SK-N-SH (cell line): ENCODE results near the gene PUS1.

ENCODE experiments used
- EP300 ChIP-seq, 2 experiments: IDR thresholded peaks; 2 replicates each; pipeline versions ENCODE4 v1.4.0 to v1.6.1; 2012; ENCODE audit warnings: borderline replicate concordance in 1 of 2, low read depth in 1 of 2, low read length in 1 of 2
- FOSL2 ChIP-seq: IDR thresholded peaks from 2 replicates; pipeline ENCODE4 v1.4.0; 2012; ENCODE audit warnings: low read depth, mild to moderate bottlenecking, moderate library complexity, borderline replicate concordance
- NRF1 ChIP-seq: IDR thresholded peaks from 2 replicates; pipeline ENCODE4 v1.6.1; 2012; ENCODE audit warnings: low read depth, mild to moderate bottlenecking, low read length
- TAF1 ChIP-seq: IDR thresholded peaks from 2 replicates; pipeline ENCODE4 v1.6.1; 2012; ENCODE audit warnings: low read depth, mild to moderate bottlenecking, low read length, moderate library complexity, borderline replicate concordance
- TEAD4 ChIP-seq: IDR thresholded peaks from 2 replicates; pipeline ENCODE4 v1.4.0; 2012; ENCODE audit warnings: mild to moderate bottlenecking, borderline replicate concordance; ENCODE audit not compliant: insufficient read depth
- TF ChIP-seq, protein P1 (sequence below): fragments of 200-600 bp; sonication (generic); IDR thresholded peaks from 2 replicates; pipeline ENCODE4 v1.6.1; 2017; ENCODE audit warnings: antibody characterized with exemption, mild to moderate bottlenecking, moderate library complexity
- TF ChIP-seq, protein P2 (sequence below): IDR thresholded peaks from 2 replicates; pipeline ENCODE4; 2012

DNA sequence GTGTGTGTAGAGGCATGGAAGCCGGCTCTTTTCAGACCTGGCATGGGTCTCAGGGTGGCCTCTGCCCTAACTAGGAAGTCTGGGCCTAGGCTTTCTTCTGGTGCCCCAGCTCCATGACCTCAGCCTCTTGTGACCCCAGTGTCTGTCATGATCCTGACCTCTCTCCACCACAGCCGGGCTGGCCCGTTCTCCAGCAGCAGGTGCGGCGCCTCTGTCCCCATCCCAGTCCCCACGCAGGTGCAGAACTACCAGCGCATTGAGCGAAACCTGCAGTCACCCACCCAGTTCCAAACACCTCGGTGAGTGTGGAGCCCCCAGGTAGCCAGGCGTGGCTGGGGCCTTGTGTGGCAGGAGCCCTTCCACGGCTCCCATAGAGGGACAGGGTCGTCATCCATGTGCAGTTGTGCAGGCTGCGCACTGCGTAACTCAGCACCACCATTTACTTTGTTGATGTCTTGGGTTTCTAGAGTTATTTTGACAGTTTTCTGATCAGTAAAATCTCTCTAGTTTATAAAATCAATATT, 14.8 kb upstream of the PUS1 start:
- TF ChIP-seq EP300 (IDR thresholded peaks at IDR 0.05; ENCODE audit: borderline replicate concordance in 1 of 2, low read depth in 1 of 2, low read length in 1 of 2) = no peak
- TF ChIP-seq, protein P1, sequence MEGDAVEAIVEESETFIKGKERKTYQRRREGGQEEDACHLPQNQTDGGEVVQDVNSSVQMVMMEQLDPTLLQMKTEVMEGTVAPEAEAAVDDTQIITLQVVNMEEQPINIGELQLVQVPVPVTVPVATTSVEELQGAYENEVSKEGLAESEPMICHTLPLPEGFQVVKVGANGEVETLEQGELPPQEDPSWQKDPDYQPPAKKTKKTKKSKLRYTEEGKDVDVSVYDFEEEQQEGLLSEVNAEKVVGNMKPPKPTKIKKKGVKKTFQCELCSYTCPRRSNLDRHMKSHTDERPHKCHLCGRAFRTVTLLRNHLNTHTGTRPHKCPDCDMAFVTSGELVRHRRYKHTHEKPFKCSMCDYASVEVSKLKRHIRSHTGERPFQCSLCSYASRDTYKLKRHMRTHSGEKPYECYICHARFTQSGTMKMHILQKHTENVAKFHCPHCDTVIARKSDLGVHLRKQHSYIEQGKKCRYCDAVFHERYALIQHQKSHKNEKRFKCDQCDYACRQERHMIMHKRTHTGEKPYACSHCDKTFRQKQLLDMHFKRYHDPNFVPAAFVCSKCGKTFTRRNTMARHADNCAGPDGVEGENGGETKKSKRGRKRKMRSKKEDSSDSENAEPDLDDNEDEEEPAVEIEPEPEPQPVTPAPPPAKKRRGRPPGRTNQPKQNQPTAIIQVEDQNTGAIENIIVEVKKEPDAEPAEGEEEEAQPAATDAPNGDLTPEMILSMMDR = no peak
- no peak for TF ChIP-seq NRF1
- no peak for TF ChIP-seq TEAD4
- TF ChIP-seq TAF1 = no peak
- no peak for TF ChIP-seq FOSL2
- TF ChIP-seq, protein P2, sequence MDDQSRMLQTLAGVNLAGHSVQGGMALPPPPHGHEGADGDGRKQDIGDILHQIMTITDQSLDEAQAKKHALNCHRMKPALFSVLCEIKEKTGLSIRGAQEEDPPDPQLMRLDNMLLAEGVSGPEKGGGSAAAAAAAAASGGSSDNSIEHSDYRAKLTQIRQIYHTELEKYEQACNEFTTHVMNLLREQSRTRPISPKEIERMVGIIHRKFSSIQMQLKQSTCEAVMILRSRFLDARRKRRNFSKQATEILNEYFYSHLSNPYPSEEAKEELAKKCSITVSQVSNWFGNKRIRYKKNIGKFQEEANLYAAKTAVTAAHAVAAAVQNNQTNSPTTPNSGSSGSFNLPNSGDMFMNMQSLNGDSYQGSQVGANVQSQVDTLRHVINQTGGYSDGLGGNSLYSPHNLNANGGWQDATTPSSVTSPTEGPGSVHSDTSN = no peak
